K562 (cell line): ENCODE measurements around the gene TNFAIP6. TPM values are rescaled to one million over a fixed set of nuclear protein-coding genes. Genes with fewer than 3 reads are reported as not detected.

Source experiments
- ATAC-seq: fragments of 200-7000 bp; cut with Tn5 transposase; 3 replicates; pipeline ENCODE4 v1.9.1; 2020; ENCODE audit warnings: moderate library complexity
- BruUV-seq: library from RNA; stranded (reverse); fragments of 400-500 nt; replicated peaks from 2 replicates; lab custom pipeline; 2021; lab: Mats Ljungman, UMichigan
- CTCF ChIA-PET: fragments of 300-600 bp; formaldehyde crosslinking; extraction: SDS; loops from one replicate; lab custom pipeline; 2021; ENCODE audit warnings: low intra/inter-chr PET ratio; lab: Yijun Ruan, JAX
- POLR2A ChIA-PET: fragments of 300-600, 350-650 bp; sonication (Branson Sonifier 250); formaldehyde crosslinking; extraction: SDS; loops from one replicate; lab custom pipeline; 2021; ENCODE audit warnings: antibody characterized with exemption, inconsistent platforms; lab: Yijun Ruan, JAX
- DNase-seq, 4 experiments: peaks; one replicate each; pipeline versions ENCODE4 v3.0.0 to v3.0.0-alpha.2; 2011 to 2018; ENCODE audit warnings: low spot score in 3 of 4, mixed read lengths in 3 of 4; ENCODE audit errors: extremely low read depth in 1 of 4
- FAIRE-seq: peaks from 2 replicates; lab custom pipeline; 2011; peaks lifted over from hg19 to GRCh38; lab: Jason Lieb, UNC
- H2AFZ ChIP-seq: 2 replicates; pipeline ENCODE4 v1.6.0; 2011; ENCODE audit warnings: low read depth, low read length, control low read depth, inconsistent platforms
- H3K27ac ChIP-seq: fragments of 200-600 bp; 3 replicates; pipeline ENCODE4 v1.8.0; 2011; ENCODE audit warnings: low read depth, mild to moderate bottlenecking, control low read depth, inconsistent platforms, low read length, moderate library complexity, mixed read lengths; ENCODE audit errors: extremely low read depth
- H3K27me3 ChIP-seq, 2 experiments: fragments of 300-600 bp in 1 of 2; 2 replicates in 1 of 2; 3 replicates in 1 of 2; pipeline versions ENCODE4 v1.6.0 to v1.8.0; 2011; ENCODE audit warnings: inconsistent platforms in 2 of 2, low read length in 2 of 2, mild to moderate bottlenecking in 1 of 2, mixed read lengths in 1 of 2, moderate library complexity in 1 of 2; ENCODE audit not compliant: control insufficient read depth in 2 of 2, insufficient read depth in 2 of 2
- H3K36me3 ChIP-seq: fragments of 300-600 bp; 3 replicates; pipeline ENCODE4 v1.8.0; 2011; ENCODE audit warnings: mild to moderate bottlenecking, low read length, inconsistent platforms; ENCODE audit not compliant: control insufficient read depth, insufficient read depth
- H3K4me1 ChIP-seq, 2 experiments: fragments of 200-600 bp in 1 of 2; replicated peaks in 1 of 2; 2 replicates in 1 of 2; 3 replicates in 1 of 2; pipeline versions ENCODE4 v1.5.1 to v1.8.0; 2011; ENCODE audit warnings: inconsistent platforms in 2 of 2, low read length in 2 of 2, mild to moderate bottlenecking in 1 of 2, mixed read lengths in 1 of 2, moderate library complexity in 1 of 2; ENCODE audit not compliant: control insufficient read depth in 2 of 2, insufficient read depth in 2 of 2
- H3K4me2 ChIP-seq: 2 replicates; pipeline ENCODE4 v1.6.1; 2011; ENCODE audit warnings: low read length, control low read depth, inconsistent platforms, mixed read lengths; ENCODE audit not compliant: insufficient read depth
- H3K4me3 ChIP-seq: fragments of 200-600 bp; sonication (generic), shearing (Covaris generic); 2 replicates; pipeline ENCODE4 v1.5.1; 2016; ENCODE audit warnings: control low read depth, inconsistent platforms
- H3K79me2 ChIP-seq: fragments of 200-600 bp; 3 replicates; pipeline ENCODE4 v1.8.0; 2011; ENCODE audit warnings: low read length, inconsistent platforms; ENCODE audit not compliant: control insufficient read depth, insufficient read depth
- H3K9ac ChIP-seq, 2 experiments: 2 replicates each; pipeline versions ENCODE4 v1.6.0 to v1.6.1; 2011; ENCODE audit warnings: low read depth in 2 of 2, low read length in 2 of 2, control low read depth in 1 of 2, inconsistent platforms in 1 of 2, mild to moderate bottlenecking in 1 of 2, mixed read lengths in 1 of 2; ENCODE audit not compliant: insufficient read depth in 1 of 2
- H3K9me1 ChIP-seq: one replicate; pipeline ENCODE4 v1.6.0; 2011; ENCODE audit warnings: inconsistent platforms, mild to moderate bottlenecking, low read length, moderate library complexity; ENCODE audit not compliant: control insufficient read depth, insufficient read depth
- H3K9me3 ChIP-seq: replicated peaks from 2 replicates; pipeline ENCODE4 v1.5.1; 2011; ENCODE audit warnings: low read depth, low read length, inconsistent platforms; ENCODE audit not compliant: control insufficient read depth, insufficient read depth
- H4K20me1 ChIP-seq: replicated peaks from 2 replicates; pipeline ENCODE4 v1.6.1; 2011; ENCODE audit warnings: low read length, inconsistent platforms, mixed read lengths; ENCODE audit not compliant: control insufficient read depth, insufficient read depth
- ATF3 ChIP-seq, 2 experiments: fragments of 450-650 bp in 1 of 2; sonication (generic) in 1 of 2; formaldehyde crosslinking in 1 of 2; IDR thresholded peaks in 1 of 2; conservative IDR thresholded peaks in 1 of 2; 2 replicates each; pipeline versions ENCODE4 v1.6.1 to v1.8.1; 2016 to 2023; ENCODE audit warnings: mild to moderate bottlenecking in 2 of 2, moderate library complexity in 2 of 2, inconsistent platforms in 1 of 2, missing genetic modification reagents in 1 of 2
- ATF4 ChIP-seq: fragments of 450-650 bp; formaldehyde crosslinking; IDR thresholded peaks from 2 replicates; pipeline ENCODE4 v1.4.0; 2022; ENCODE audit warnings: mild to moderate bottlenecking, moderate library complexity
- CREB3L1 ChIP-seq: fragments of 450-650 bp; IDR thresholded peaks from 2 replicates; pipeline ENCODE4 v1.6.1; 2014; ENCODE audit warnings: low read depth, mild to moderate bottlenecking, moderate library complexity, borderline replicate concordance
- EGR1 ChIP-seq: fragments of 450-650 bp; conservative IDR thresholded peaks from 2 replicates; pipeline ENCODE4 v1.6.1; 2017; ENCODE audit warnings: mild to moderate bottlenecking
- GATA2 ChIP-seq: sonication (generic); formaldehyde crosslinking; IDR thresholded peaks from 2 replicates; pipeline ENCODE4 v1.4.0; 2020; ENCODE audit warnings: mild to moderate bottlenecking, missing genetic modification reagents
- MED1 ChIP-seq: sonication (generic); formaldehyde crosslinking; IDR thresholded peaks from 2 replicates; pipeline ENCODE4 v1.8.1; 2023; ENCODE audit warnings: missing genetic modification reagents, borderline replicate concordance
- MEIS2 ChIP-seq: fragments of 450-650 bp; IDR thresholded peaks from 2 replicates; pipeline ENCODE4 v1.6.1; 2014; ENCODE audit warnings: mild to moderate bottlenecking; ENCODE audit not compliant: partially characterized antibody
- MYC ChIP-seq, 2 experiments: fragments of 250-450 bp in 1 of 2; sonication (Bioruptor Pico) in 1 of 2; IDR thresholded peaks; 2 replicates each; pipeline versions ENCODE4 v1.5.1 to v1.6.1; 2012 to 2021; ENCODE audit warnings: low read depth in 2 of 2, borderline replicate concordance in 1 of 2, improper control_type of control experiment in 1 of 2, low read length in 1 of 2, mild to moderate bottlenecking in 1 of 2, moderate library complexity in 1 of 2
- NCOA4 ChIP-seq: fragments of 450-650 bp; IDR thresholded peaks from 2 replicates; pipeline ENCODE4 v1.6.1; 2018; ENCODE audit warnings: mild to moderate bottlenecking; ENCODE audit not compliant: partially characterized antibody
- OTX1 ChIP-seq: fragments of 450-650 bp; formaldehyde crosslinking; IDR thresholded peaks from 2 replicates; pipeline ENCODE4 v1.4.0; 2022; ENCODE audit warnings: mild to moderate bottlenecking
- USF2 ChIP-seq: sonication (generic); formaldehyde crosslinking; IDR thresholded peaks from 2 replicates; pipeline ENCODE4 v1.5.0; 2020; ENCODE audit warnings: missing genetic modification reagents
- ZBTB17 ChIP-seq: fragments of 450-650 bp; formaldehyde crosslinking; IDR thresholded peaks from 2 replicates; pipeline ENCODE4 v1.4.0; 2020; ENCODE audit warnings: mild to moderate bottlenecking
- ZHX1 ChIP-seq: fragments of 150-350 bp; conservative IDR thresholded peaks from 2 replicates; pipeline ENCODE4 v1.6.1; 2014; ENCODE audit warnings: low read length
- ZNF121 ChIP-seq: sonication (generic); formaldehyde crosslinking; conservative IDR thresholded peaks from 2 replicates; pipeline ENCODE4 v1.8.0; 2022; ENCODE audit warnings: missing genetic modification reagents
- WGBS: fragments of 100-300 bp; shearing (Covaris generic); methylation state at CpG from one replicate; pipeline ENCODE4 v1.1.6; 2016; ENCODE audit warnings: low coverage, mixed read lengths; ENCODE audit not compliant: insufficient coverage; ENCODE audit errors: missing lambda C conversion rate; 5-methylcytosine and 5-hydroxymethylcytosine counted together
- in situ Hi-C: fragments of 300-500 bp; cut with MboI; formaldehyde crosslinking; loops from 4 replicates; pipeline ENCODE4 v1.15.0; 2018; ENCODE audit warnings: inconsistent platforms, mixed read lengths
- intact Hi-C: fragments of 100-400 bp; cut with micrococcal nuclease; formaldehyde crosslinking; loops from 2 replicates; pipeline ENCODE4 v1.14.2; 2022
- polyA plus RNA-seq, 8 experiments: library from polyadenylated mRNA; depleted of rRNA in 4 of 8; stranded (reverse) in 5 of 8; unstranded in 3 of 8; fragments of >200 nt; fragmentation: Nextera tagmentation in 2 of 8; fragmentation: Illumina TruSeq in 1 of 8; extraction: Ambion mirVana in 2 of 8; extraction: Trizol in 1 of 8; gene quantifications; 2 replicates each; pipeline versions ENCODE4 v1.2.1 to v1.2.3, GENCODE V29; 2011 to 2014; ENCODE audit warnings: inconsistent platforms in 1 of 8, missing spikeins in 1 of 8
- total RNA-seq, 7 experiments: library from RNA; depleted of rRNA in 6 of 7; stranded (reverse); fragments of >200 nt in 6 of 7; fragmentation: Illumina TruSeq in 2 of 7; extraction: Trizol in 2 of 7; gene quantifications; 2 replicates each; pipeline versions ENCODE4 v1.2.1 to v1.2.3, GENCODE V29; 2011 to 2021; ENCODE audit warnings: low replicate concordance in 1 of 7

The TNFAIP6 gene
- total and polyA plus RNA-seq, 9 of the 15 experiments (the other 6 are each of a cell fraction or from before 2014, with no cell fraction given): 0.07 to 0.28 (median 0.08) TPM; not detected in 6

GRCh38 chr2:151333083-151333482 is 24.3 kb upstream of the TNFAIP6 start:
- FAIRE-seq (no peak), ATAC-seq (no peak), DNase-seq (no peak)
- no peaks in the 10 kb centered on the region for H3K9me3 ChIP-seq
- no peaks in the 10 kb centered on the region; a peak in 1 of 5 replicates for H3K27me3 ChIP-seq
- no peak overlapping the region for H3K27ac ChIP-seq
- no TSS peak for BruUV-seq
- H3K9me1 ChIP-seq: no peaks in the 10 kb centered on the region
- WGBS: 35% methylated on average over 3 of the region's 3 CpGs
- no peaks in the 10 kb centered on the region for H4K20me1 ChIP-seq
- no peaks in the 10 kb centered on the region for H3K79me2 ChIP-seq
- POLR2A ChIA-PET: no interaction called here
- no peak overlapping the region for H3K9ac ChIP-seq
- TF ChIP-seq ATF3 (IDR thresholded peaks at IDR 0.05): no peak
- no peak for TF ChIP-seq ATF3 (CRISPR knock-in tag; conservative IDR thresholded peaks at IDR 0.05)
- no peak for TF ChIP-seq USF2 (CRISPR knock-in tag)
- no peak for TF ChIP-seq EGR1
- TF ChIP-seq MEIS2: no peak
- TF ChIP-seq ZHX1: no peak
- no peak for TF ChIP-seq ZBTB17 (CRISPR knock-in tag)
- no peak for TF ChIP-seq CREB3L1
- no peak for TF ChIP-seq ATF4 (CRISPR knock-in tag)
- no peak for TF ChIP-seq ZNF121
- no peak for TF ChIP-seq GATA2 (CRISPR knock-in tag)
- no peak for TF ChIP-seq MYC (IDR thresholded peaks at IDR 0.05; ENCODE audit: low read depth, low read length)
- no peak for TF ChIP-seq MYC (CRISPR knock-in tag; IDR thresholded peaks at IDR 0.05; ENCODE audit: borderline replicate concordance, low read depth)
- no peak for TF ChIP-seq NCOA4
- no peak for TF ChIP-seq OTX1 (CRISPR knock-in tag)
- TF ChIP-seq MED1 (CRISPR knock-in tag): no peak
- no peak overlapping the region for H3K4me3 ChIP-seq
- H3K4me1 ChIP-seq: no peaks in the 10 kb centered on the region
- H3K36me3 ChIP-seq: no peaks in the 10 kb centered on the region
- H3K4me2 ChIP-seq: no peak overlapping the region
- no peak overlapping the region for H2AFZ ChIP-seq
- in situ Hi-C loops: no loop called here
- CTCF ChIA-PET: no interaction called here
- intact Hi-C loops: no loop called here
